ENCODE measurements around the gene SIK3. TPM values are rescaled to one million over a fixed set of nuclear protein-coding genes. Genes with fewer than 3 reads are reported as not detected.

SIK3 gene
- total RNA-seq, 4 donors from 2014 or later = 14.1 to 77.0 (median 40.7) TPM

GRCh38 chr11:116842909-116843308, 255.3 kb downstream of the SIK3 start:
- Histone ChIP-seq H3K27me3 (no peaks in the 10 kb centered on the region), H3K4me3 (no peak overlapping the region), H3K4me1 (no peaks in the 10 kb centered on the region), H3K36me3 (no peaks in the 10 kb centered on the region), H3K9me3 (no peaks in the 10 kb centered on the region), H3K27ac (no peak overlapping the region)
- no peak for DNase-seq
- TF ChIP-seq POLR2A (IDR thresholded peaks at IDR 0.05) (no peak), CTCF (IDR thresholded peaks at IDR 0.05) (no peak)
- intact Hi-C loops (cut with DNase I; ENCODE audit: low total_unique reads) = no loop called here

DNA sequence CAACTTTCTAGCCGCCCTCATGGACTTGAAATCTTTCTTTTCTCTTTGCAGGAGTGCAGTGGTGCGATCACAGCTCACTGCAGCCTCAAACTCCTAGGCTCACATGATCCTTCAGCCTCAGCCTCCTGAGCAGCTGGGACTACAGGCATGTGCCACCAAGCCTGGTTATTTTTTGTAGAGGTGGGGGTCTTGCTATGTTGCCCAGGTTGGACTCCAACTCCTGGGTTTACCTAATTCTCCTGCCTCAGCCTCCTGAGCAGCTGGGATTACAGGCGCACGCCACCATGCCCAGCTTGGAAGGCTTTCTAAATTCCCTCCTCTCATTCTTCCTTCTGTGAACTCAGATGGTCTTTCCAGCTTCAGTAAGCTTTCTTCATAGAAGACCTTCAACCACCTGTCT, 256.1 kb downstream of the SIK3 start:
- no peak for TF ChIP-seq CTCF (IDR thresholded peaks at IDR 0.05)
- TF ChIP-seq POLR2A (IDR thresholded peaks at IDR 0.05) = no peak
- H3K4me3 ChIP-seq = no peak overlapping the region
- H3K4me1 ChIP-seq = no peaks in the 10 kb centered on the region
- no peaks in the 10 kb centered on the region for H3K9me3 ChIP-seq
- H3K27ac ChIP-seq = no peak overlapping the region
- no peaks in the 10 kb centered on the region for H3K27me3 ChIP-seq
- intact Hi-C loops (cut with DNase I; ENCODE audit: low total_unique reads) = no loop called here
- no peaks in the 10 kb centered on the region for H3K36me3 ChIP-seq
- no peak for DNase-seq

DNA sequence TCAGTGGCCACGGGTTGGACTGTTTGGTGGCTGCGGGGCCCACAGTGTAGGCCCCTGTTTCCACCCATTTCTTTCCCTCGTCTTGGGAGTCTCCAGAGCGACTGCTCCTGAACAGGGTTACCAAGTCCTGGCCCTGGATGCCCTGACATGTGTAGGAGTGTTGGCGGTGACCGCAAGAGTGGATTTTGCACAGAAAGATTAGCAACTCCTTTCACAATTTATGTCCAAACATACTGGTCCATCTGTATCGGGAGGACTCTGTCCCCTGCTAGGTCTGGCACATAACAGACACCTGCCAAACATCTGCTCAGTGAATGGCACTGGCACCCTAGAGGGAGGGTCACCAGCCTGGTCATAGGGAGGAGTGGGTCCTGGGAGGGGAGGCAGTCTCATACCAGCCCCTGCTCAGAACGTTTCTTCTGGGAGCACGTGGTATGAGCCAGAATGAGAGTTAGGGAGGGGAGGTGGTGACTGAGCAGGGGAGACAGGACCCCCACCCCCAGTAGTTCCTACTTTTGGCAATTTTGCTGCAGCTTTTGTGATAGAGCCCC, 257.4 kb downstream of the SIK3 start:
- Histone ChIP-seq H3K36me3 (no peaks in the 10 kb centered on the region), H3K27ac (no peak overlapping the region), H3K4me3 (no peak overlapping the region), H3K27me3 (no peaks in the 10 kb centered on the region), H3K9me3 (no peaks in the 10 kb centered on the region), H3K4me1 (no peaks in the 10 kb centered on the region)
- TF ChIP-seq CTCF (IDR thresholded peaks at IDR 0.05) = no peak
- TF ChIP-seq POLR2A (IDR thresholded peaks at IDR 0.05) = no peak
- no peak for DNase-seq
- intact Hi-C loops (cut with DNase I; ENCODE audit: low total_unique reads) = no loop called here

DNA sequence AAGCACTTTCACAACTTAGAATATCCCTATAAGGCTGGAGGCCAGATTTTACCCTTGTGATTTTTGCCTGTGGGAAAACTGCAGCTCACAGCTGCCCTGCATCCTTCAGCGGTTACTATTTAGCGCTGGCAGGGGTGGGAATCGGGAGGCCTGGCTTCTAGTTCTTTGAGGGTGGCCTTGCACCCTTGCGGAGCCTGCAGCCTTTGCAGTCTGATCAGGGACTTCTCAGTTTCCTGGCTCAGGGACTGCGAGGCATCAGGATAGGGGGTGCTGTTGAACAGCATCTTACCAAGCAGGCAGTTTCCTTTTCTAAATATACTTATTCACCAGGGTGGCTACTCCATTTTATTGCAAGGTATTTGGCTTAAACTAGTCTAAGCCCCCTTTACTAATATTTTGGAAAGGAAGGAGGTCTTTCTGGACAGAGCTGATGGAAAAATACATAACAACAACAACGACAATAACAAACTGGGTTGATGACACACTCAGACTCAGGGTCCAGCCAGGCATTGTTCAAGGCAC, 257.9 kb downstream of the SIK3 start:
- TF ChIP-seq POLR2A (IDR thresholded peaks at IDR 0.05) (no peak), CTCF (IDR thresholded peaks at IDR 0.05) (no peak)
- Histone ChIP-seq H3K4me1 (peaks cover 0 to 4% of the 10 kb centered on the region in 2 donors), H3K9me3 (no peaks in the 10 kb centered on the region), H3K27me3 (no peaks in the 10 kb centered on the region), H3K4me3 (no peak overlapping the region), H3K36me3 (no peaks in the 10 kb centered on the region), H3K27ac (no peak overlapping the region)
- intact Hi-C loops (cut with DNase I; ENCODE audit: low total_unique reads) = no loop called here
- no peak for DNase-seq

- no peak overlapping the region for H3K27ac ChIP-seq
- no peaks in the 10 kb centered on the region for H3K36me3 ChIP-seq
- H3K27me3 ChIP-seq = no peaks in the 10 kb centered on the region
- no peak overlapping the region for H3K4me3 ChIP-seq
- no peak for DNase-seq
- H3K4me1 ChIP-seq = peaks cover 0 to 5% of the 10 kb centered on the region in 2 donors
- intact Hi-C loops (cut with DNase I; ENCODE audit: low total_unique reads) = no loop called here
- no peaks in the 10 kb centered on the region for H3K9me3 ChIP-seq
- no peak for TF ChIP-seq POLR2A (IDR thresholded peaks at IDR 0.05)
These were observed 259.7 kb downstream of the SIK3 start for GRCh38 chr11:116838321-116839084.
